GM19463 (cell line): ENCODE data around the gene NDC1.
"Not testable (repeated sequence)": the region's sequence is repeated elsewhere in the genome, so short reads cannot be mapped to it uniquely, and the experiment has no call there.

Experiments used
- ATAC-seq: cut with Tn5 transposase; IDR thresholded peaks from one replicate; pipeline ENCODE4 v1.9.1; 2021; ENCODE audit warnings: mild to moderate bottlenecking, moderate library complexity; ENCODE audit not compliant: unreplicated experiment

Gene NDC1

GRCh38 chr1:53766831-53767405 lies 71.2 kb downstream of the NDC1 start:
- ATAC-seq = no peak

DNA sequence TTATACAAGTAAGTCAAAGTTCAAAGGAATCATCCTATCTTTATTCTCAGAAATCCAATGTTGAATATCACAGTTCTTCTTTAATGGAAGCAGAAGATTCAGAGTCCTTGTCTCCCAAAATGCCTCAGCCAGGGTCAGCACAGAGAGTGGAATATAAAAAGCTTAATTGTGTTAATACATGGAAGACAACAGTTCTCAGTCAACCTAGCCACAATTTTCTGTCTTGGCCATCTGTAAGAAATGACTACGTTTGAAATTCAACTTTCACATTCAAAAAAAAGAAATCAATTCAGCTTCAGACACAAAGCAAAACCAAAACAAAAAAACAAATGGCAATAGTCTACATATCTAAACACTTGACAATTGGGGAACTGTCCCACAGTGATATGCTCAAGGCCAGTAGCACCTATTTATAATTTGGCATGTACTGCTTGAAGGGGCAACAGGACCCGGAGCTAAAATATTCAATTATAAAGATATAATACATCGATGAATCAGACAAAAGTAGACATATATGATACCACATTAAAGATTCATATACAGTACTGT lies 71.8 kb downstream of the NDC1 start:
- no peak for ATAC-seq

- no peak for ATAC-seq
Measured at GRCh38 chr1:53765657-53766056, 72.4 kb downstream of the NDC1 start.

DNA sequence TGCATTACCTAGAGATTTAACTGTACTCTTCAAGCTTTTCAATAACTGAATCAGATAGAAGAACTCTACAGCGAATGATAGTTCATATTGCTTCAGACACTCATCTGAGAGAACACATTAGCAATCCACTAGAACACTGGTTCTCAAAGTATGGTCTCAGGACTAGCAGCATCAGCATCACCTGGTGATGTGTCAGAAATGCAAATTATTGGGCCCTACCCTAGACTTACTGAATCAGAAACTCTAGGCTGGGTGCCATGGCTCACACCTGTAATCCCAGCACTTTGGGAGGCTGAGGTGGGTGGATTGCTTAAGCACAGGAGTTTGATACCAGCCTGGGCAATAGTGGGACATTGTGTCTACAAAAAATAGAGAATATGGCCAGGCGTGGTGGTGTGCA lies 74.2 kb downstream of the NDC1 start:
- no peak for ATAC-seq

DNA sequence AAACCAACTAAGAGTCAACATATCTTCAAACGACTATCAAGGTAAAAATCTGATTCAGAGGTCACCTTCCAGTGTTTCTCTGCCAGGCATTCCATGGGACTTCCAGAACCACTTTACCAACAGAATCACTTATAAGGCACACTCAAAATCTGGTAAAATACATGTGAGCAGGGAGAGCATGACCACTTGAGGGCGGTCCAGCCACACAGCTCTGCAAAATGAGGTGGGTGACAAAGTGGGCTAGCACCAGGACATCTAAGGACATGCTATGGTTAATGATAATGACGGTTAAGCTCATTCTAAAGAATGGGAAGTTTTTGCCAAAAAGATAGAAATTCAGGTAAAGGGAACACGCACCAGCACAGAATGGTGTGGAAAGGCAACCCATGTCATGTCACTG lies 74.6 kb downstream of the NDC1 start:
- no peak for ATAC-seq

DNA sequence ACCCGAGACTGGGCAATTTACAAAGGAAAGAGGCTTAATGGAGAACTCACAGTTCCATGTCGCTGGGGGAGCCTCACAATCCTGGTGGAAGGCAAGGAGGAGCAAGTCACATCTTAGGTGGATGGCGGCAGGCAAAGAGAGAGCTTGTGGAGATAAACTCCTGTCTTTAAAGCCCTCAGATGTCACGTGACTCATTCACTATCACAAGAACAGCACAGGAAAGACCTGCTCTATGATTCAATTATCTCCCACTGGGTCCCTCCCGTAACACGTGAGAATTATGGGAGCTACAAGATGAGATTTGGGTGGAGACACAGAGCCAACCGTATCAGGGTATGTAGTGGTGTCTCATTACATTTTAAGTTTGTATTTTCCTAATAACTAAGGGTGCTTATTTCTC lies 77.6 kb downstream of the NDC1 start:
- ATAC-seq = not testable (repeated sequence)

GRCh38 chr1:53755874-53756273 lies 82.2 kb downstream of the NDC1 start:
- no peak for ATAC-seq

DNA sequence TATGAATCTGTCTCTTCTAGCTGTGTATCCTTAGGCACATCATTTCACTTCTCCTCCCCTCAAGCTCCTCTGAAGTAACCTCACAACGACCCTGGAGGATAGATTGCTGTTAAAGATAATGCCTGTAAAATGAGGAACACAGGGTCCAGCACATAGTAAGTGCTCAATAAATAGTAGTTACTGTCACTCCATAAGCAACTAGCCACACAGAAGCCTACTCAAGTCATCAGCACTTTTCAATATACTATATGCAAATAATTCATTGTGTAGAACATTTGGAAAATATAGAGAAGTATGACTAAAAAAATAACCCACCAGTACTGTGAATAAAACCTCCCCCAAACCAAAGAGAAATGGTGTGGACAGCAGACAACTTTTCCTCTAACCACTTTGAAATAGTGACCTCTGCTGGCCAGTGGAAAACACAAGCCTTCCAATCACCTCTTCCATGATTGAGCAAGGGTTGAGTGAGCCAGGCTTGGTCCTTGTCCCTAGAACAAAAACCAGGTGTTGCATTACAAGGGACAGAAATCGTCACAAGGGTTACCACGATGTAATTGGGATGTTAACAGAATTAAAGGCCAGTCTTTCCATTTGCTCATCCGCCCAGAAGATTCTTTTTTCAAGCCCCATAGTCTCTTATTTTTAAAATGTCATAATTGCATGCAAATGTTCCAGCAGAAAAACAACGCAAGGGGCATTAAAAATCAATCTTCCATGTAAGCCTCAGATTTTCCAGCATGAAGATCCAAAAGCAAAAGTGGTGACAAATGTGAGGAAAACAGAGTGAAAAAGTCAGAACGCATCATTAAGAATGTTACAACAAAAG lies 83.4 kb downstream of the NDC1 start:
- no peak for ATAC-seq

GRCh38 chr1:53752281-53752680 lies 85.8 kb downstream of the NDC1 start:
- no peak for ATAC-seq

GRCh38 chr1:53747841-53748240 lies 90.3 kb downstream of the NDC1 start:
- ATAC-seq = no peak

DNA sequence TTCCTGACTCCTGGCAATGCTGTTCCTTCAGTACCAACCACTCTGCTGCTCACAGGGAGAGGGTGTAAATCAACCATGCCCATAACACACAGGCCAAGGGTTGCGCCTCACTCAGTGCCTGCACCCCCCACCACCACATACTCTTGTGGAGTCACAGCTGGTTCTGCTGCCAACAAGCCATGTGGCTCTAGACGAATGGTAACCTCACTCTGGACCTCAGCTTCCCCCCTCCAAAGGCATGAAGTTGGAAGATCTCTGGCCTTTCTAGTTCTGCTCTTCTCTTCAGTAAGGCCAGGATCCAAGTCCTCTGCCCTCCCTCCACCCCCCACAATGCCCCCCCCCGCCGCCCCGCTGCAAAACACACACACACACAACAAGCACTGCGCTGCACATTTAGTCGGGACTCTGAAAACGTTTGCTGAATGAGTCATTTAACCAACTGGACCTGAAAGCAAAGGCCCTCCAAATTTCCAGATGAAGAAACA lies 97.4 kb downstream of the NDC1 start:
- ATAC-seq = no peak

- ATAC-seq = peak; percentile 92
Measured at GRCh38 chr1:53739109-53739681, 98.9 kb downstream of the NDC1 start, which contains the start of gene GLIS1. GLIS1 (minus strand) TSS chr1:53739164; CDS start chr1:53738064, 1,100 bp downstream.

DNA sequence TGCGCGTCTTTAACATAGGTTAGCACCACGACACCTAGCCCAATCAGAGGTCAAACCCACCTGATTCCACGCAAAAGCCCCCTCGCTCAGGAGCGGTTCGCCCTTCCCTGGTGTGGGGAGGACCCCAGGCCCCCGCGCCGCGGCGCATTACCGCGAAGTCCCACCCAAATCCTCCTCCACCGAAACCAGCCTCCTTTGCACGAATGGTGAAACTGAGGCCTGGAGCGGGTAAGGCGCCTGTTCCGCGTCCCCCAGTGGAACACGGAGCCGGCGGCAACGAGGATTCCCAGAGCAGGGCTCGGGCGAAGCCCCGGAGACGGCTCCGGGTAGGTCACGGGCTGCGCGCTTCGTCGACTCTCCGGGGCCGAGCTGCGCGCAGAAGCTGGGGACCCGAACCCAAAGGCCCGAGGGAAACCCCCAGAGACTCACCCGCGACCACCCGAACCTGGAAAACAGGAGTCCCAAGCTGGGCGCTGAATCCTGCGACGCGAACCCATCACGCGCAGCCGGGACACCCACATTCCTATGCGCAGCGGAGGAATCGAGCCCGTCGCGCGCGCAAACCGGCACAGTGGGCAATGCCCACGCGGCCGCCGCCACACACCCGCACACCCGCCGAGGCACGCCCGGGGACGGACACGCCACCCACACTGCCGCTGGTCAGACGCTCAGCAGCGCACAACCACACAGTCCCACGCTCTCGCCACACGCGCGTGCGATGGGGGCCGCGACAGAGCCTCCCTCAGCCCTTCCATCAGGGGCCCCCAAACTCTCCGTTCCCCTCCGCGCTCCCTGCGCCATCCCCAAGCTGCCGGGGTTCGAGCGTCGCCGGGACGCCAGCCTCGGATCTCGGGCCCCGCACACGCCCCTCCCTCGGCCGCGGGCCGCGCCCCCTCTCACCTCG lies 99.6 kb downstream of the NDC1 start:
- peak; percentile 15 for ATAC-seq

GRCh38 chr1:53737648-53738204 lies 100.4 kb downstream of the NDC1 start:
- ATAC-seq = no peak

DNA sequence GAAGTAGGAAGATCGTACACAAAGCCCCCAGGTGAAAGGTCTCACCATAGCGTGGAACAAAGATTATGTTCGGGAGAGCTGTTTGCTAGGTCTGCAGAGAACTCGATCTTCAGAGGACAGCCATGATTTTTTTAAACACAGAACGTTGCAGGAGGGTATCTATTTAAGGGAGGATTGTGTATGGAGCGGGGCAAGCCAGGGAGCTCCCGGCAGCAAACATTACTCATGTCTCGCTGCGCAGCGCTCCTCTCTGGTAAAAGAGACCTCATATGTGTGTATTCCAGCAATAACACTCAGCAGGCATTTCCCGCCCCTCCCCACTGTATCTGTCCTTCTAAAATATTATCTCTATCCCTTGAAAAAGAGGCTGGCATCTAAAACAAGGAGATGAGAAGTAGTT lies 101.8 kb downstream of the NDC1 start:
- ATAC-seq = no peak

- no peak for ATAC-seq
Measured at GRCh38 chr1:53735681-53736080, 102.4 kb downstream of the NDC1 start.

GRCh38 chr1:53735261-53735660 lies 102.8 kb downstream of the NDC1 start:
- ATAC-seq = no peak

DNA sequence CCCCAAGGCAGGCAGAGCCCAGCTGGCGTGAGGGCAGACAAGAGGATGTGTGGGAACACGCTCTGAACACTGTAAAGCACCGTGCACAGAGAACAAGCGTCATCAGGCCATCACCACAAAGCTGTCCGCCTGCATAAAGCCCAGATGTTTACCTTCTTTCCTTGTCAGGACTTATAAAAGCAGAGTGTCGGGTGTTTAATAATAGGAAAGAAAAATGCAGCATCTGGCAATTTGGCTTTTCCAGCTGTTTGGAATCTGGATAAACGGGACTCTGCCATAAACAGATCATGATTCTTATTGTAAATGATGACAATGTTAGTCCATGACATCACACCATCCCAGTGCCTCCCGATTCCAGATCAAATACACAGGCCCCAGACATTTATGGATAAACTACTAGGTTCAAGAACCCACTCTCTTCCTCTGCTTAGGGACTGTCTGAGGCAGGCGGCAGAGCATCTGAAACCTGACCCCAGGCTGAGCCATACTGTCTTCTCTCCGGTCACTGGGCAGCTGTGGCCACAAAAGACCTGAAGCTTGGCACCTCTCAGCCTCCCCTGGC lies 103.4 kb downstream of the NDC1 start:
- no peak for ATAC-seq

DNA sequence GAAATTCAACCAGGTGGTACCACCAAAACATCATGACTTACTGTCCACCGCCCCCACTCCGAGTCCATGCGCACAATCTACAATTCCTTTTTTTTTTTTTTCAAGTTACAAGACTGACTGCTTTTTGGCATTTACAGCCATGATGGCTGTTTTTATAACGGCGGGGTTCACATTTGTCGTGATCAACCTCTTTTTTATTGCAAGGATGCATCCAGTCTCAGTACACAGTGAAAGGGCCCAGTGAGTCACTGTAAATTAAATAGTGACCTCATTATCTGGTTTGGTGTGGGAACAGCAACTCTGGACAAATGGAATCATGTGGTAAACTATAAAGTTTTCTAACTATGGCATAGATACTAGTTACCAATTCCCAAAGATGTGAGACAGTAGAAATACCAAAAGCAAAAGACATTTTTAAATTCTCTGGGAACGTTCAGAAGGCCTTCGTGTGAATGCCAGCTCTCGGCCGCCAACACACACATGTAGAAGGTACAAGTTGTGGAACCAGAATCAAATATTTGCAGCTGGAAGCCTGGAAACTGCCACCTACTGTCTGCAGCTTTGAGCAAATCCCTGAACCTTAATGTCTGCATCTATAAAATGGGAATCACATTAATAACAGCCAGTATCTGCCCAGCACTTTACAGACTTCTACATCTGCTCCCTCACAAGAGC lies 104.0 kb downstream of the NDC1 start:
- no peak for ATAC-seq
